AML-193 (cell line): ENCODE measurements around the gene MUS81.

Source experiments
- DNase-seq, 2 experiments: peaks; one replicate each; lab custom pipeline; 2025; lab: John Stamatoyannopoulos, UW

The MUS81 gene

GRCh38 chr11:65861533-65862183 lies 1.4 kb downstream of the MUS81 start:
- no peak for DNase-seq

GRCh38 chr11:65862191-65862735 lies 2.0 kb downstream of the MUS81 start:
- no peak for DNase-seq

- DNase-seq, result no peak
These were observed 3.0 kb downstream of the MUS81 start for GRCh38 chr11:65862941-65863888.

GRCh38 chr11:65863889-65864705 lies 3.9 kb downstream of the MUS81 start:
- no peak for DNase-seq

- DNase-seq, result no peak
These were observed 4.7 kb downstream of the MUS81 start for GRCh38 chr11:65864706-65865471.

GRCh38 chr11:65865550-65866172 lies 5.4 kb downstream of the MUS81 start:
- DNase-seq, result no peak

- DNase-seq, result no peak
These were observed 6.5 kb downstream of the MUS81 start for GRCh38 chr11:65866509-65867283.

GRCh38 chr11:65867284-65868071 lies 7.2 kb downstream of the MUS81 start:
- no peak for DNase-seq

GRCh38 chr11:65868076-65868667 lies 7.9 kb downstream of the MUS81 start:
- DNase-seq, result no peak

- no peak for DNase-seq
These were observed 8.7 kb downstream of the MUS81 start for GRCh38 chr11:65868907-65869306.

- DNase-seq, result no peak
These were observed 9.5 kb downstream of the MUS81 start for GRCh38 chr11:65869643-65870306.

GRCh38 chr11:65870307-65870658 lies 10.1 kb downstream of the MUS81 start:
- no peak for DNase-seq

GRCh38 chr11:65870706-65871681 lies 10.8 kb downstream of the MUS81 start:
- DNase-seq, result no peak

GRCh38 chr11:65871811-65872548 lies 11.7 kb downstream of the MUS81 start:
- no peak for DNase-seq

GRCh38 chr11:65872586-65873317 lies 12.5 kb downstream of the MUS81 start, which contains the start of gene EFEMP2:
TSS of gene EFEMP2 (minus strand) at chr11:65872800. CDS start at chr11:65872354, 446 bp downstream.
- DNase-seq, result no peak
